Inferior parietal cortex (tissue), 1 donor: Measurements from ENCODE around the gene CD226.
"Not testable (repeated sequence)": the region's sequence is repeated elsewhere in the genome, so short reads cannot be mapped to it uniquely, and the experiment has no call there.

Experiments used
- DNase-seq: peaks from one replicate; pipeline ENCODE4 v3.0.0-alpha.2; 2016; ENCODE audit errors: extremely low spot score

CD226 gene

DNA sequence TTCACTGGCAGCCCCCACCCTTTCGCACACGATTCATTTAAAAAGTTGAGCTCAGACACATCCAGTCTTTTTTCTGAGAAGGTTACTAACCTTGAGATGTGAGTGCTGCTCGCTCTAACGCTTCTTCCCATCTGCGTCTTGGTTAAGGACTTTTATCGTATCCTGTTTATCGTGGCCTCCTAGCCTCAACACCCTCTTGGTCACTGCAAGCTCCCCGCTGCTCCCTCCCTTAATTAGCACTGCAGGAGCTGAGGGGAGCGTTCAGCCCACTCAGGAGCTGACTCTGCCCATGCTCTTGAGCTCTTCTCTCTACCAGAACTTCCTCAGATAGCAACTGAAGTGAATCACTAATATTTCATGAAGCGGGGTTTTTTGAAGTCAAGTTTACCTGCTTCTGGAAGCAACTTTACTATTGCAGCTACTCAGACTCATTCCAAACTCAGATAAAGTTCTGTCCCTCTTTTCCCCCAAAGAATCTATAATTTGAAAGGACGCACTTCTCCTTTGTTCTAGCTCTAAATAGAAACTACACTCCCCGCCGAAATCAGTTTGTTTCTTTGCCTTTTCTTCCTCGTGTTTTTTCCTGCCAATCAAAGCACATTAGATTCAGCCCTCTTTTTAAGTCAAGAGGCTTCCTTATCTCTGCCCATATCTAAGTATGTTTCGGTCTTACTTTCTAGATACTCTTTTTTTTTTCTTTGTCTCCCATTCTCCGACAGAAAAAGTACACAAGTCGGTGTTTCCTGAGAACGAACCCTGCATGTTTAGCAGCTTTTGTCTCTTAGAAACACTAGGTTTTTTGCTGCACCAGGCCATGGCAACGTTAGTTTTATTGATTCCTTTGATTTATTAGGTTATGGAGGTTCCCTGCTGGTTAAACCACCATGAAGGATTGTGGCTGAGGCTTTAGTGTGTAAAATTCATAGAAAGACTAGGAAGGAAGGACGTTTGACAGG lies 9.3 kb upstream of the CD226 start:
- no peak for DNase-seq

DNA sequence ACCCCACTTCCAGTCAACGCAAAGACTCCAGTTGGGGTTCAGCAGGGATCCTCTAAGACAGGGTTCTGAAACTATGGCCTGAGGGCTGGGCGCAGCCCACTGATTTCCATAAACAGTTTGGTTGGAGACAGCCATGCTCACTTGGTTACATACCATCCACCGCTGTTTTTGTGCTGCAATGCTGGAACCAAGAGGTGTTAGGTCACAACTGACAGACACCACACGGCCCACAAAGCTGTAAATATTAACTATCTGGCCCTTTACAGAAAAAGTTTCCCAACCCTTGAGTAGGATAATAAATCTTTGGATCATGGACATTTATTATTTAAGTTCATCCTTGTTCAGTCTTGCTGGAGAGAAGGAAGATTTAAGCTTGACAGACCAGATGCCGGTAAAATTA lies 8.4 kb upstream of the CD226 start:
- DNase-seq, result no peak

DNA sequence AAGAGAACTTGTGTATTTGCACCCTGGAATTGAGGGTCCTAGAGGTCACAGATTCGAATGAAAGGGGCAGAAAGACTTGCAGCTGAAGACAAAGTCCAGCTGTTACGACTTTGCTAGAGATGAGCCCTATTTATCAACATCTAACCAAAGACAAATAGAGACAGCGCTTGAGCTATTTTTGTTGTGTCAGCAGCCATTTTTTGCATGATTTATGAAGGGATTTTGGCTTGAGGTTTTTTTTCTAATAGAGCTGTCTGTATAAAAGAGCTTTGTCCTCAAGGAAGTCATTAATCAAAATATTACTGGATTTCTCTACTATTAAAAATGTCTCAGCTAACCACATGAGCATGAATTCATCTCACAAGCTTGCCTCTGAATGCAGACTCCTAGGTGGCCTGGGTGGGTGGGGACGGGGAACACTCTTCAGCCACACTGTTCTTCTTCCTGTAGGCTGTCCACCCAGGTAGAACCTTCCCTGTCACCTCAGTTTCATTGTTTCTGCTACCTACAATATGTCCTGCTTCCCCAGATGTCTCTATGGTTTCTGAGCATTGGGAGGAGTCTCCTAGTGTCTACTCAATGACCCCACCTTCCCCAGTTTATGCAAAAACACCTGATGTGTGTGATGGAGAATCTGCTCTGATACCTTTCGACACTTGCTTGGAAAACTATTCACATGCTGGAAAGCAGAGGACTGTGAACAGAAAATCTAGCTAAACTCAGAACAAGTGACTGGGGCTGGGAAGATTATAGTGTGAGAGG lies 7.2 kb upstream of the CD226 start:
- no peak for DNase-seq

DNA sequence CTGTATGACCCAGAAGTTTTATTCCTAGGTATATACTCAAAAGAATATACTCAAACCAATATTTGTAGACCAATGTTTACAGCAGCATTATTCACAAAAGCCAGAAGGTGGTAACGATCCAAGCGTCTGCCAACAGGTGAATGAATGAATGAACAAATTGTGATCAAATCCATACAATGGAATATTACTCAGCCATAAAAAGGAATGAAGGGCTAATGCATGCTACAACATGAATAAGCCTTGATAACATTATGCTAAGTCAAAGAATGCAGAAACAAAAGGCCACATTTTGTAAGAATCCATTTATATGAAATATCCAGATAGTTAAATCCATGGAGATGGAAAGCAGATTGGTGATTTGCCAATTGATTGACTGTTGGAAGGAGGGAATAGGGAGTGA lies 5.5 kb upstream of the CD226 start:
- DNase-seq, result no peak

DNA sequence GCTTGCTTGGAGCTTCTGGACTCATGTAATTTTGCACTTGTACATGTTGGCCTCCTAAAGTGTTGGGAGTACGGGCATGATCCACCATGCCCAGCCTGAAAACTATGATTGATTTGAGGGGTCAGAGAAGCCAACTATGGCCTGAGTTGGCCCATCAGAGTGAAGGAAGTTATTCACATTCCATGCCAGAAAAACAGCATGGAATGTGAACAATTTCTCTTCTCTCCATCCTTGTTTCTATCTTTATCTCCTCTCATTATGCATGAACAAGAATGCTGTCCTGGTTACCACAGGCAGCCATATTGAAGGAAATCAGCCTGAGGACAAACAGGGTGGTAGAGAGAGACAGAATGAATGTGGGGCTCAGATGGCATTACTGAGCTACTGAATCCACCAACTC lies 3.5 kb upstream of the CD226 start:
- DNase-seq, result no peak

DNA sequence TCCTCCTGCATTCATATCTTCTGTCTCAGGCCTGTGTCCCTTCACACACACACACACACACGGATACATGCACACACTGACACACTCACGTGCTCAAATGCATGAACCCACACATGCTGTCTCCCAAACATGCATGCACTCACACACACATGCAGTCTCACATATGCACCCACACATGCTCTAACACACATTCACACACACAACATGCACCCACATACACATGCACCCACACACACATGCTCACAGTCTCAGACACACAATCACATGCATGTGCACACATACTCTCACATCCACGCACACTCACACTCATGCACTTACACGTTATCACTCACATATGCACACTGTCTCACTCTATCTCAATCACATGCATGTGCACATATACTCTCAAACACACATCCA lies 1.9 kb upstream of the CD226 start:
- DNase-seq, result no peak

DNA sequence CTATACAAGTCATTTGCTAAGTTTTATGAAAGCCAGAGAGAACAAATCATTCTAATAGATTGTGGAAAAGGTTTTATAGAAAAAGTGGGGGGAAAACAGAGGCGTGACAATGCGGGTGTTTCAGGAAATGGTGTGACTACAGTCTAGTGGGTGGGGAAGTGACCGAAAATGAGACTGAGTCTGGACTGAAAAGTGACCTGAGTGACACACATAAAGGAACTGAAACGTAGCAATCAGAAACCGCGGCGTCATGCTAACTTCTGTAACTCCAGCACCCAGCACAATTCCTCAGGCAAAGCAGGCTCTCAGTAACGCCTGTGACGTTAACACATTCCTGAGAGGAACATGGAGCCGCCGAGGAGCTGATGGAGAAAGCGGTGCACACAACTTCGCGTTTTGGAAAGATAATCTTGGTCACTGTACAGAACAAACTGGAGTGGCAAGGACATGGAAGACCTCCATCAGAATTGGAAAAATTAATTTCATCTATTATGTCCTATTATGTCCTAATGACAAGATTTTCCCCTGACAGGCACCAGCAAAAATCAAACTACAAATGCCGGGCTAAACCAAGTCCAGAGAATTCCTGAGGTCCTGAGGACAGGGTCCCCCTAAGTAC lies 1.4 kb upstream of the CD226 start:
- no peak for DNase-seq

DNA sequence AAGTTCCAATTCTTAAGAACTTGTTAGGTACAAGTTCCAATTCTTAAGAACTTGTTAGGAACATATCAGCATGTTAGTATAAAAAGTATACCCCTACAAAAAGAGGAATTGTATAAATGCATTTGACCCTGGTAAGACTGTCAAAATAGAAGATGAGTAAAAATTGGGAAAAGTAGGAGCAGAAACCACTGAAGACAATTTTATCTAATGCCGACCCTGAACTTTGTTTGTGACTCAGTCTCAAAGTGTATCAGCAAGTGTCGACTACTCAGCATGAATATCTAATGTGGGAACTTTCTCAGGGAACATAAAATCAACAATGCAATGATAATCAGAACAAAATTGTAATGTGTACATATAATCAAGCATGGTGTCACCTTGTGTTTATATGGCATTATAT lies 583 bp upstream of the CD226 start:
- DNase-seq, result no peak

DNA sequence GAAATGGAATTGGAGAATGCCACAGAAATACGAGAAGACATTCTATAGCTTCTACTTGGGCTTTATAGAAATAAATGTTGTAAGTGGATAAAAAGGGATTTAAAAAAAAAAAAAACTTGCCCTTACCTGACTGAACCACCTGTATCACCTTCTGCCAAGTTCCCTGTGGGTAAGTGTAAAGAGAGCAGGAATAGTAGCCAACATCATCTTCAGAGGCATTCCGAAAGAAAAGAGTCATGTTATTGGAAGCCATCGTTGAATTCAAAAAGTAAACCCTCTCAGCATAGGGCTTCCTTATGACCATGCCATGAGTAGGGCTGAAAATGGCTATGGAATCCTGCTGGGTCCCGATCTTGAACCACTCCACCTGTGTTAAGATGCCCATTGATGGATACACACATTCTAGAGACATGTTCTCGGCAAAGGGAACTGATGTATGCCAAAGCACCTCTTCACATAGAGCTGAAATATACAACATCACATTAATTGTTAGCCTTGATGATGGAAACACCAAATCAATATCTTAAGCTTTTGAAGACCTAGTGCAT lies 991 bp downstream of the CD226 start:
- DNase-seq, result no peak

DNA sequence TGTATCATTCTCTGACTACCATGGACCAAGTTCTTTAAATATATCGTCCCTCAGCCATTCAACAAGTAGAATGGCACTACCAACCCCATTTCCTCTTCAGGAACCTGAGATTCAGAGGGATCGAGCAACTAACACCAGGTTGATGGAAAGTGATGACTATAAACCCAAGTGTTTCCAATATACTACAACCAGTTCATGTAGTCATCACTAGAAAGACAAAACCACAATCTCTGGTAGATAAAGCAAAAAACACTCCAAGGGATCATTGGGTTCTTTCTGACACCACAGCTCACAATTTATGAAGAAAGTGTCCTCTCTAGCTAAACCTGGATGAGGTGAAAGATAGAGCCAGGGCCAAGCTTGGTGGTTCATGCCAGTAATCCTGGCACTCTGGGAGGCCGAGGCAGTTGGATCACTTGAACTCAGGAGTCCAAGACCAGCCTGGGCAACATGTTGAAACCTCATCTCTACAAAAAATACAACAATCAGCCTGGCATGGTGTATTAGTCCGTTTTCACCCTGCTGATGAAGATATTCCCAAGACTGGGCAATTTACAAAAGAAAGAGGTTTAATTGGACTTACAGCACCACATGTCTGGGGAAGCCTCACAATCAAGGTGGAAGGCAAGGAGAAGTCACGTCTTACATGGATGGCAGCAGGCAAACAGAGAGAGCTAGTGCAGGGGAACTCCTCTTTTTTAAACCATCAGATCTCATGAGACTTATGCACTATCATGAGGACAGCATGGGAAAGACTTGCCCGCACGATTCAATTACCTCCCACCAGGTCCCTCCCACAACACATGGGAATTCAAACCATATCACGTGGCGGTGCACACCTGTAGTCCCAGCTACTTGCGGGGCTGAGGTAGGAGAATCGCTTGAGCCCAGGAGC lies 2.2 kb downstream of the CD226 start:
- DNase-seq, result no peak

DNA sequence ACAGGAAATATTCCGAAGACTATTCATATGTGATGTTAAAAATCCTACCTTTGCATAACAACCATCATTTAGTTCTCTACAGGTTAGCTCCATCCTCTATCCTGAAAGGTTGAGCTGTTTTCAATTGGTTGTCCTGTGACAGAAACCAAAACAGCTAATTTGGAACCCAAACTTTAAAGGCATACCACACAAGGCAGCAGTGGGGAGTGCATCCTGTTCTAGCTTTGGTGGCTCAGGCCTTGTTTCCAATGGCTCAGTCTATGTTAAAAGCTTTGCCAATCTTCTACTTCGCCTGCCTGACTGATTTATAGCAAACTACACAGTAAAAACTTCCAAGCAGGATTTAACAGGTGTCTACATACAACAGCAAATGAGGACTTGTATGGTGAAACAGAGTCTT lies 3.2 kb downstream of the CD226 start:
- DNase-seq, result no peak

DNA sequence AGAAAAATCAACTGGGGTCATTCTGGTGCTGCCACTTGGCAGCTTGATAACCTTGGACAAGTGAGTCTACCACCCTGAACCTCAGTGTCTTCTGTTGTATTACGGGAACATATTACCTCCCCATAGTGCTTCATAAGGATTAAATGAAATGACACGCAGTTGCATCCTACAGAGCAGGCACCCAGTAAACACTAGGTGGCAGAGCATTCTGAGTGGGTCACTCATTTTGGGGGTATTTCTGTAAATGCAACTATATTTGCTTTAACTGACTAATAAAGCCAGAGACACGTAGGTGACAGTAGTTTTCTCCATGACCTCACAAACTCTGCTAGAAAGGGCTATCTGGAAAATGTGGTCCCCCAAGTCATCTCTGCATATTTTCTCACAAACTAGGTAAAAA lies 4.7 kb downstream of the CD226 start:
- DNase-seq, result no peak

DNA sequence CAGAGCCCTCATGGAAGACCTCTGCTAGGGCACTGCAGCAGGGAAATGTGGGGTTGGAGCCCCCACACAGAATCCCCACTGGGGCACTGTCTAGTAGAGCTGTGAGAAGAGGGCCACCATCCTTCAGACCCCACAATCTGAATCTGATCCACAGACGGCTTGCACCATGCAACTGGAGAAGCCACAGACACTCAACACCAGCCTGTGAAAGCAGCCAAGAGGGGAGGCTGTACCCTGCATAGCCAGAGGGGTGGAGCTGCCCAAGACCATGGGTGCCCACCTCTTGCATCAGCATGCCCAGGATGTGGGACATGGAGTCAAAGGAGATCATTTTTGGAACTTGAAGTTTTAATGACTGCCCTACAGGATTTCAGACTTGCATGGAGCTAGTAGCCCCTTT lies 6.5 kb downstream of the CD226 start:
- no peak for DNase-seq

DNA sequence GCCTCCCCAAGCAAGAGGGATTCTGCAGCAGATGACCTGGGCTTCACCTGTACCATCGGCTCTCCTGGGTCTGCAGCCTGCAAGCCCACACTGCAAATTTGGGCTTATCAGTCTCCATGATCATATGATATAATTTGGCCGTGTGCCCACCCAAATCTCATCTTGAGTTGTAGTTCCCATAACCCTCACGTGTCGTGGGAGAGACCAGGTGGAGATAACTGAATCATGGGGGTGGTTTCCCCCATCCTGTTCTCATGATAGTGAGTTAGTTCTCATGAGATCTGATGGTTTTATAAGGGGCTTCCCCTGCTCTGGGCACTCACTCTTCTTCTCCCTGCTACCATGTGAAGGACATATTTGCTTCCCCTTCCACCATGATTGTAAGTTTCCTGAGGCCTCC lies 7.9 kb downstream of the CD226 start:
- not testable (repeated sequence) for DNase-seq

DNA sequence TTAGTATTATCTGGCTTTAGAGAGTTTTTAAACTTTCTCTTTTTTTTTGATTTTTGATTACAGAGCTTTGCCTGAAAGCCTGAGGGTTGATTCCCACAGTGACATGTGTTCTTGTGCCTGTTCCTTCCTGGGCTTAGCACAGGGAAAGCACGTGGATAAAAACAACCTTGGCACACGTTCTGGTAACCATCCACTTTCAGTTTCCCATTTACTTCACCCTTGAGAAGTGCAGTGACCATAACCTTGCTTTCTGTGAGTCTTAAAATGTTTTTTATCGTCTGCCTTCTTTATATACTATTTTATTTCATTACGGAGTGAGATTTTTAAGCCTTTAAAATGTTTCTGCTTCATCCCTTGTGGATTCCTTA lies 11.5 kb downstream of the CD226 start:
- no peak for DNase-seq

DNA sequence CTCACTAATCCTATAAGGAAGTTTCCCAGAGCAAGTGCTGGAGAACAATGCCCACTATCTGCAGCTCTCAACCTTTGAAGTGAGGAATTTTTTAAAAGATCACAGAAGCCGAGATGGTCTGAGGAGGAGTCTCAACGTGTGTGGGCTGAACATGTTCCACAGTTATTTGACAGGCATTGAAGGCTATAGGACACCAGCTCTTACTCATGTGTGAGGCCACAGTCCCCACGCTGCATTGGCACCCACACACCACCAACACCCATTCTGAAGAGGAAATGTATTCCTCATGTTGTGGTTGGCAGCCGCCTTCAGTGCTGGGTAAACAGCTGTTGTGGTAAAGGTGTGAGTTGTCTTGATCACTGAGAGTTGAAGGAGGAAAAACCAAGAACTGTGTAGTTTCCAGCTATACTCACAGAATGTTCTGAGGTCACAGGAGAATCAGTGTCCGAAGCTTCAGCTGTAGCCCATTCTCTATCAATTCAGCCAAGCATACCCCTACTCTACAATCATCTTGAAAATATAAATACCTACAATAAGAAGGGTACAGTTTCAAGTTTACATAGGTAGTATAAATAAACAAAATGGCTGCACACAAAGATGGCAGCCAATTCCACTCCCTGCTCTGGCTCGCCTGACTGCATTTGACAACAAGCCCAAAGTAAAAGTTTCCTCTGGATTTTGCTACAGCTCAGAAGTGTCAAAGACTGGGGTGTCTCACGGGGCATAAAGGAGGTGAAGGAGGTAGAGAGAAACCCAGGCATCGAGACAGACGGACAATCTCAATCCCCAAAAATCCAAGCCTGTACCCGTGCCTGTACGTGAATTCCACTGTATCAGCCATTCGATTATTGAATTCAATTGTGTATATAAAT lies 12.1 kb downstream of the CD226 start:
- no peak for DNase-seq

DNA sequence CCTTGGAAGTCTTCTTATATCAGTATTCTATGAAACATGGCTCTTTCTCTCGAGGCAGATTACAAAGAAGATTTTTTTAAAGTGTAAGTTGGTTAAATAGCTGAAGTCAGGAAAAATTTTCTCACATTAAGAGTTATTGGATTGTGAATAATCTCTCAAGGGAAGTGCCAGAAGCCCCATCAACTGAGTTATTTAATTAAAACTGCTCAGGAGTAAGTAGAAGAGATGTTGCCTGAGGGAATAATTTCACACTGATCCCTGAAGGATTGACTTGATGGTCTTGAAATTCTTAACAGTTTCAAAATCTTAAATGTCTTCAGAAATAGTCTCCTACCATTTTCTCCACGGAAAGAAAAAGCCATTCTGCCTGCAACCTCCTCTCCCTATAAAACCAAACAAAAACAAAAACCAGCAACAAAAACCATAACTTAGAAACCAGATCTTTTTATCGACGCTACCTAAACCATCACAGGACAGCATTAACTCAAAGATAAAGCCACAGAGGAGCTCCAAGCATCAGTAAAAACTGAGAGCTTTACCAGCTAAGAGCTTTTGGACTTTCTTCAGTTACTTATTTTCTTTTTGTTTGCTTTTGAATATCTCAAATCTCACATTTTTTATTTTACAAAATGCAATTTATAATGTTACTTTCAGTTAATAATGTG lies 12.9 kb downstream of the CD226 start:
- DNase-seq, result no peak

DNA sequence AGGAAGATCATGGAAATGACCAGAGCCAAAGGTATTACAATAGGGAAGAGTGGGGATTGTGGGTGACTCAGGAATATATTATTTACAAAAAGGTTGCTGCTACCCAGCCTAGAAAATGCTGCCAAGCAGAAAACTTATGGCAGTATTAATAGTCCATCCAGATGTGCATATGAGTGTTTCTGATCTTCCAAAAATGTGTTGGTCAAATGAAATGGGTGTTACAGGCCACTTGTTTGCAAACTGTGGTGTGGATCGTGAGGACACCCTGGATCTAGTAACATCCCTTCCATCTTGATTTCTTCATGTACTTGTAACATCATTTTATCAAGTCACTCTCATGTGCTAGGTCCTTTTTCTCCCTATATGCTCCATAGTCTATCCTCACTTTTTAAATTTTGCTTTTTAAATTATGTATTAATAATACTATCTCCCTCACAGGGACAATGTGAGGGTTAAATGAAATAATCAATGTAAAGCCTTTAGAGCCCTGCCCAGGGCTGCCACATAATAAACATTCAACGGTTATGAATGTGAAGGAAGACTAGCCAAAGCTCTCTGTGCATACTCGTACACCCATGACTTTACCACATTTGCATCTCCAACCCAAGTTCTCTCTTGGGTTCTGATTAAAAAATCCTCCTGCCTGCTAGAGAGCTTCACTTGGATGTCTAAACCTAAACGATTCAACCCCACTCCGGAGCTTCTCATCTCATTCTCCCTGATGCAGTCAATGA lies 18.5 kb downstream of the CD226 start:
- DNase-seq, result no peak

DNA sequence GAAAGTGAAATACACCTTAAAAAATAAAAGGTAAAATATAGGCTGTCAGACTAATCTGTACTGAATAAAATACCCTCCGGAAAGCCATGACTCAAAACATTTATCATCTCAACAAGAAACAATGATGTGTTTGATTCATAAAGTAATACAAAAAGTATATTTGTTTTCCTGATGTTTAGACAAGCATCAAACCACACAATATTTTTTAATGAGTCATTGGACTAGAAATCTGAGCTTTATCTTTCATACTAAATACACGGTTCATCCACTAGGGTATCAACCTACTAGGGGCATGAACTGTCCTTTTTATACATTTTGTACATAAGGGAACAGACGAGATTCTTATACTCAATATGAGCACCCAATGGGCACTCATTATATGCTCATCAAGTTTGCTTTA lies 31.3 kb downstream of the CD226 start:
- DNase-seq, result no peak
